HG03520 (cell line): ENCODE results near the gene LSAMP.
A peak's percentile ranks its signal among the peaks of the same experiment; 100 is the strongest.

Source experiments
- ATAC-seq: cut with Tn5 transposase; IDR thresholded peaks from one replicate; pipeline ENCODE4 v1.9.1; 2021; ENCODE audit warnings: mild to moderate bottlenecking, moderate library complexity; ENCODE audit not compliant: unreplicated experiment

Gene LSAMP

GRCh38 chr3:116179091-116179490 is 266.2 kb downstream of the LSAMP start:
- ATAC-seq: no peak

GRCh38 chr3:116176974-116177555 is 268.2 kb downstream of the LSAMP start:
- ATAC-seq: no peak

- no peak for ATAC-seq
Measured at GRCh38 chr3:116166121-116166520, 279.2 kb downstream of the LSAMP start.

- ATAC-seq: no peak
Measured at GRCh38 chr3:116165641-116166040, 279.6 kb downstream of the LSAMP start.

- ATAC-seq: no peak
Measured at GRCh38 chr3:116165135-116165534, 280.2 kb downstream of the LSAMP start.

GRCh38 chr3:116164039-116164438 is 281.2 kb downstream of the LSAMP start:
- ATAC-seq: no peak

- ATAC-seq: no peak
Measured at GRCh38 chr3:116161575-116162525, 283.4 kb downstream of the LSAMP start.

GRCh38 chr3:116160594-116160993 is 284.7 kb downstream of the LSAMP start:
- no peak for ATAC-seq

GRCh38 chr3:116155841-116156240 is 289.4 kb downstream of the LSAMP start:
- no peak for ATAC-seq

- ATAC-seq: no peak
Measured at GRCh38 chr3:116154389-116154788, 290.9 kb downstream of the LSAMP start.

GRCh38 chr3:116153174-116153573 is 292.1 kb downstream of the LSAMP start:
- ATAC-seq: no peak

GRCh38 chr3:116150655-116151167 is 294.6 kb downstream of the LSAMP start:
- no peak for ATAC-seq

- ATAC-seq: no peak
Measured at GRCh38 chr3:116148881-116149851, 296.1 kb downstream of the LSAMP start.

GRCh38 chr3:116145613-116146012 is 299.7 kb downstream of the LSAMP start:
- no peak for ATAC-seq

- no peak for ATAC-seq
Measured at GRCh38 chr3:116141724-116142123, 303.6 kb downstream of the LSAMP start.

- peak; percentile 50 for ATAC-seq
Measured at GRCh38 chr3:116140100-116140689, 305.1 kb downstream of the LSAMP start.

- ATAC-seq: peak; percentile 48
Measured at GRCh38 chr3:116139641-116140040, 305.6 kb downstream of the LSAMP start.

- ATAC-seq: no peak
Measured at GRCh38 chr3:116135457-116136085, 309.7 kb downstream of the LSAMP start.

- no peak for ATAC-seq
Measured at GRCh38 chr3:116129187-116129946, 315.9 kb downstream of the LSAMP start.
